SK-N-SH (cell line): ENCODE measurements around the gene CLSTN2. TPM values are rescaled to one million over a fixed set of nuclear protein-coding genes. Genes with fewer than 3 reads are reported as not detected.

Experiments
- CTCF ChIA-PET: fragments of 300-600, 350-600 bp; formaldehyde crosslinking; extraction: SDS; loops from one replicate; lab custom pipeline; 2021; lab: Yijun Ruan, JAX
- POLR2A ChIA-PET: fragments of 350-600 bp; sonication (Branson Sonifier 250); formaldehyde crosslinking; extraction: SDS; loops from one replicate; lab custom pipeline; 2020; ENCODE audit warnings: antibody characterized with exemption, inconsistent platforms; lab: Yijun Ruan, JAX
- DNase-seq: peaks from one replicate; pipeline ENCODE4 v3.0.0; 2012
- H2AFZ ChIP-seq: fragments of 200-600 bp; sonication (generic); 2 replicates; pipeline ENCODE4 v1.8.1; 2016; ENCODE audit warnings: antibody characterized with exemption, mild to moderate bottlenecking, low read depth
- H3F3A ChIP-seq: fragments of 200-600 bp; sonication (generic); replicated peaks from 2 replicates; pipeline ENCODE3; 2016; ENCODE audit warnings: antibody characterized with exemption, mild to moderate bottlenecking; ENCODE audit not compliant: insufficient read depth
- H3K27ac ChIP-seq, 2 experiments: fragments of 200-500 bp in 1 of 2; fragments of 200-600 bp in 1 of 2; sonication (Bioruptor generic) in 1 of 2; sonication (generic), shearing (Covaris generic) in 1 of 2; 2 replicates each; pipeline versions ENCODE4 v1.5.1 to v1.6.1; 2014 to 2016; ENCODE audit warnings: low read depth in 2 of 2, inconsistent platforms in 1 of 2, low read length in 1 of 2, mild to moderate bottlenecking in 1 of 2, mixed read lengths in 1 of 2
- H3K27me3 ChIP-seq: fragments of 200-600 bp; sonication (generic), shearing (Covaris generic); 2 replicates; pipeline ENCODE4 v1.6.1; 2016; ENCODE audit warnings: mixed run types; ENCODE audit not compliant: insufficient read depth
- H3K36me3 ChIP-seq, 2 experiments: fragments of 200-500 bp in 1 of 2; fragments of 200-600 bp in 1 of 2; sonication (Bioruptor generic) in 1 of 2; sonication (generic) in 1 of 2; replicated peaks in 1 of 2; 2 replicates each; pipeline versions ENCODE3 to v1.5.1; 2014 to 2016; ENCODE audit warnings: low read length in 1 of 2, mild to moderate bottlenecking in 1 of 2; ENCODE audit not compliant: insufficient read depth in 2 of 2, control insufficient read depth in 1 of 2
- H3K4me1 ChIP-seq, 2 experiments: fragments of 200-500 bp in 1 of 2; fragments of 200-600 bp in 1 of 2; sonication (Bioruptor generic) in 1 of 2; sonication (generic), shearing (Covaris generic) in 1 of 2; 2 replicates each; pipeline versions ENCODE4 v1.5.1 to v1.6.1; 2014 to 2016; ENCODE audit warnings: low read depth in 1 of 2, low read length in 1 of 2, mixed run types in 1 of 2; ENCODE audit not compliant: insufficient read depth in 2 of 2, control insufficient read depth in 1 of 2
- H3K4me2 ChIP-seq: fragments of 200-600 bp; sonication (generic), shearing (Covaris generic); 2 replicates; pipeline ENCODE4 v1.6.1; 2017; ENCODE audit warnings: mixed run types
- H3K4me3 ChIP-seq, 2 experiments: fragments of 200-500 bp in 1 of 2; fragments of 200-600 bp in 1 of 2; sonication (Bioruptor generic) in 1 of 2; sonication (generic), shearing (Covaris generic) in 1 of 2; 2 replicates each; pipeline versions ENCODE4 v1.5.1 to v1.8.1; 2014 to 2016; ENCODE audit warnings: low read depth in 2 of 2, inconsistent platforms in 1 of 2, low read length in 1 of 2, mild to moderate bottlenecking in 1 of 2, mixed read lengths in 1 of 2, moderate library complexity in 1 of 2
- H3K79me2 ChIP-seq: fragments of 200-600 bp; sonication (generic); 2 replicates; pipeline ENCODE4 v1.8.1; 2017; ENCODE audit warnings: mild to moderate bottlenecking; ENCODE audit not compliant: insufficient read depth
- H3K9ac ChIP-seq: fragments of 200-600 bp; sonication (generic); 2 replicates; pipeline ENCODE4 v1.6.1; 2017; ENCODE audit warnings: mixed run types
- H3K9me2 ChIP-seq: fragments of 200-600 bp; sonication (generic); 2 replicates; pipeline ENCODE4 v1.6.1; 2017; ENCODE audit warnings: mixed run types
- H3K9me3 ChIP-seq: fragments of 200-600 bp; sonication (generic); 2 replicates; pipeline ENCODE4 v1.6.1; 2017; ENCODE audit warnings: mixed run types, mild to moderate bottlenecking, moderate library complexity
- H4K20me1 ChIP-seq: fragments of 200-600 bp; sonication (generic); 2 replicates; pipeline ENCODE4 v1.6.1; 2017; ENCODE audit warnings: mild to moderate bottlenecking, mixed run types; ENCODE audit not compliant: insufficient read depth
- CTCF ChIP-seq: fragments of 200-600 bp; sonication (generic); IDR thresholded peaks from 2 replicates; pipeline ENCODE4 v1.6.1; 2017; ENCODE audit warnings: antibody characterized with exemption, mild to moderate bottlenecking, moderate library complexity
- ELF1 ChIP-seq: IDR thresholded peaks from 2 replicates; pipeline ENCODE4 v1.4.0; 2012
- EP300 ChIP-seq, 2 experiments: IDR thresholded peaks; 2 replicates each; pipeline versions ENCODE4 v1.4.0 to v1.6.1; 2012; ENCODE audit warnings: borderline replicate concordance in 1 of 2, low read depth in 1 of 2, low read length in 1 of 2
- FOXM1 ChIP-seq: IDR thresholded peaks from 2 replicates; pipeline ENCODE4 v1.4.0; 2012; ENCODE audit warnings: low read depth, mild to moderate bottlenecking
- JUND ChIP-seq: IDR thresholded peaks from 2 replicates; pipeline ENCODE4 v1.4.0; 2012
- MAX ChIP-seq: IDR thresholded peaks from 2 replicates; pipeline ENCODE4 v1.4.0; 2012; ENCODE audit warnings: low read depth
- NFIC ChIP-seq: IDR thresholded peaks from 2 replicates; pipeline ENCODE4 v1.4.0; 2012; ENCODE audit warnings: borderline replicate concordance
- NRF1 ChIP-seq: IDR thresholded peaks from 2 replicates; pipeline ENCODE4 v1.6.1; 2012; ENCODE audit warnings: low read depth, mild to moderate bottlenecking, low read length
- RAD21 ChIP-seq: IDR thresholded peaks from 2 replicates; pipeline ENCODE4 v1.6.1; 2012; ENCODE audit warnings: mild to moderate bottlenecking, low read length
- RCOR1 ChIP-seq: fragments of 150-350 bp; IDR thresholded peaks from 2 replicates; pipeline ENCODE4 v1.6.1; 2017; ENCODE audit warnings: antibody characterized with exemption, low read length
- REST ChIP-seq: IDR thresholded peaks from 2 replicates; pipeline ENCODE4 v1.6.1; 2012; ENCODE audit warnings: mild to moderate bottlenecking, low read depth, low read length, moderate library complexity
- RFX5 ChIP-seq: IDR thresholded peaks from 2 replicates; pipeline ENCODE4 v1.6.1; 2012; ENCODE audit warnings: mild to moderate bottlenecking, improper control_type of control experiment, low read length
- SIN3A ChIP-seq: IDR thresholded peaks from 2 replicates; pipeline ENCODE4 v1.6.1; 2012; ENCODE audit warnings: low read depth, mild to moderate bottlenecking, low read length, moderate library complexity, borderline replicate concordance
- SMC3 ChIP-seq: IDR thresholded peaks from 2 replicates; pipeline ENCODE4 v1.6.1; 2012; ENCODE audit warnings: low read depth, low read length, improper control_type of control experiment
- TCF12 ChIP-seq: IDR thresholded peaks from 2 replicates; pipeline ENCODE4 v1.4.0; 2012
- USF1 ChIP-seq: IDR thresholded peaks from 2 replicates; pipeline ENCODE4 v1.4.0; 2012; ENCODE audit warnings: low read depth, borderline replicate concordance
- USF2 ChIP-seq: fragments of 150-350 bp; IDR thresholded peaks from 2 replicates; pipeline ENCODE4 v1.6.1; 2017; ENCODE audit warnings: antibody characterized with exemption, low read length, low read depth, borderline replicate concordance
- WGBS: methylation state at CpG from one replicate; pipeline ENCODE4 v1.1.6; 2017; ENCODE audit warnings: low lambda C conversion rate; 5-methylcytosine and 5-hydroxymethylcytosine counted together
- polyA plus RNA-seq, 3 experiments: library from polyadenylated mRNA; depleted of rRNA; stranded (reverse); fragments of >200 nt; gene quantifications; 2 replicates each; pipeline ENCODE4 v1.2.3, GENCODE V29; 2012

The CLSTN2 gene
- polyA plus RNA-seq, 1 of the 3 experiments (the other 2 are of a cell fraction) = 0.02 TPM

- TF ChIP-seq RFX5 = no peak
Measured at GRCh38 chr3:140508550-140508949, 573.6 kb downstream of the CLSTN2 start (continued).

GRCh38 chr3:140509534-140509933 lies 574.5 kb downstream of the CLSTN2 start:
- Histone ChIP-seq H3K4me3 (no peak overlapping the region), H3K27me3 (no peaks in the 10 kb centered on the region), H3K4me2 (no peak overlapping the region), H3K36me3 (no peaks in the 10 kb centered on the region), H3K9me2 (no peaks in the 10 kb centered on the region), H2AFZ (no peak overlapping the region), H3K9ac (no peak overlapping the region), H3K79me2 (no peaks in the 10 kb centered on the region), H3F3A (no peaks in the 10 kb centered on the region), H3K4me1 (peaks cover 0 to 6% of the 10 kb centered on the region in 2 experiments; a peak in 2 of 4 replicates), H3K27ac (no peak overlapping the region), H4K20me1 (no peaks in the 10 kb centered on the region), H3K9me3 (no peaks in the 10 kb centered on the region)
- POLR2A ChIA-PET = no interaction called here
- DNase-seq = no peak
- 24% methylated on average over 2 of the region's 2 CpGs for WGBS
- no peak for TF ChIP-seq SMC3
- no peak for TF ChIP-seq JUND
- no peak for TF ChIP-seq RCOR1
- TF ChIP-seq MAX = no peak
- TF ChIP-seq USF1 = no peak
- no peak for TF ChIP-seq CTCF
- no peak for TF ChIP-seq ELF1
- TF ChIP-seq SIN3A = no peak
- no peak for TF ChIP-seq RAD21
- TF ChIP-seq FOXM1 = no peak
- no peak for TF ChIP-seq EP300 (IDR thresholded peaks at IDR 0.05; ENCODE audit: borderline replicate concordance in 1 of 2, low read depth in 1 of 2, low read length in 1 of 2)
- no peak for TF ChIP-seq NRF1
- no peak for TF ChIP-seq REST
- no peak for TF ChIP-seq USF2
- TF ChIP-seq TCF12 = no peak
- TF ChIP-seq NFIC = no peak
- CTCF ChIA-PET = interaction anchor here (1.5 kb wide), 1 partner anchor 13 kb away, joined by 3 read pairs; no protein-coding TSS in a partner anchor
